GM19452 (cell line): ENCODE data around the gene PRKN.

Experiments
- ATAC-seq: cut with Tn5 transposase; IDR thresholded peaks from one replicate; pipeline ENCODE4 v1.9.1; 2021; ENCODE audit not compliant: unreplicated experiment

The PRKN gene

DNA sequence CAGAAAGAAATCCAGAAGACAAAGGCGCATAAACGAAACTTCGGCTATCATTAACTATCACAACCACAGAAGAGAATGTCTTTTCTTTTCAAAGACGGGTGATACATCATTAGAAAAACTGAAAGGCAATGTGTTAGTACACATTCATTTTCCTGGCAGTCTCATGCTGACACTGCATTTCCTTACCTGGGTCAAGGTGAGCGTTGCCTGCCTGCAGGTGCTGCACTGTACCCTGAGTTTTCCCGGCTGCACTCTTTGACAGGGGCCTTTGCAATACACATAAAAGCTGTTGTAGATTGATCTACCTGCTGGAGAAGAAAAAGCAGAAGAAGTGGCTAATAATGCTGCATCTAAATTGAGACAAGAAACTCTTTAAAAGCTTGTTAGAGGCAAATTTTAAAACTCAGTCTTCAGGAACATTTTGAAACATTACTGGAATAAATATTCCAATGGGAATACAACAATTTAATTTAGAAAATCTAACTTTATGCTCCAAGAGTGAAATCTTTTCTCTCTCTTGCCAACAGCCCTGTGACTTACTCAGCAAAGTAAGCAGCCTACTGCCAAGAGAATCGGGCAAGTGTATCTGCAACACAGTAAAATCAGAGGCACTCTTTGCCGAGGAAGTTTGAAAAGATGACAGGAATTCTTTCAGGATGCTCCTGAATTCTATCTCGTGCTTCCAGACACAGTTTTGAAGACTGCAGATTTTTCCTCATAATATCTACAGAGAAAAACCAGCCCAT is 526.4 kb downstream of the PRKN start:
- ATAC-seq, result no peak

DNA sequence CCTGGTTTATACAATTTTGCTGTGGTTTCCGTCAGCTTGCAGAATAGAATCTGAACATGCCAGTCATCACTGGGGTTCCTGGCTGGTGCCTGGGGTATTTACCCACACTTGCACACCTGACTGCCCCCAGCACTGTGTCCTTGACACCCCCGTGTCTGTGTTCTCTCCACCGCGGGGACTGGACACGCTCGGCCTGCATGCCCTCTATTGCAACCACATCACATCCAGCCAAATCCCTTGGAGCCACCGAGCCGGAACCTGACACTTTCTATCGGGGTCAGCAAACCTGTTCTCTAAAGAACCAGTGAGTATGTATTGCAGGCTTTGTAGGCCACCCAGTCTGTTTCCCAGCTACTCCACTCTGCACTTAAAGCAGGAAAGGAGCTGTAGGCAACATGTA is 527.5 kb downstream of the PRKN start:
- no peak for ATAC-seq

DNA sequence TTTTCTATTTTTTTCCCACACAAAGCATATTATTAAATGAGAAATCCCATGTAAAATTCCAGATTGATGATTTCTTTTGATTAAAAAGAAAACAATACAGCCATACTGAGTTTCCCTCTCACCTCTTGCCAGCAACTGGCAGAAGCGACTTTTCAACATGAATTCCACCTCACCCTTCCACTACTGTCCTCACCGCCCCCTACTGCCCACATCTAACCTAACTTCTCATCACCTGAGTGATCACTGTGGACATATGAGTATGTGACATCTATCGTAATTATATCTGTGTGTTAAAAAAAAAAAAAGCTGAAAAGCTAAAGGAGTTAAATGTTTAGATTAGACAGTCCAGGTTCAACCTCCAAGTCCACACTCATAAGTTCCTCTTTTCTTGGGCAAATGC is 528.6 kb downstream of the PRKN start:
- ATAC-seq, result no peak

DNA sequence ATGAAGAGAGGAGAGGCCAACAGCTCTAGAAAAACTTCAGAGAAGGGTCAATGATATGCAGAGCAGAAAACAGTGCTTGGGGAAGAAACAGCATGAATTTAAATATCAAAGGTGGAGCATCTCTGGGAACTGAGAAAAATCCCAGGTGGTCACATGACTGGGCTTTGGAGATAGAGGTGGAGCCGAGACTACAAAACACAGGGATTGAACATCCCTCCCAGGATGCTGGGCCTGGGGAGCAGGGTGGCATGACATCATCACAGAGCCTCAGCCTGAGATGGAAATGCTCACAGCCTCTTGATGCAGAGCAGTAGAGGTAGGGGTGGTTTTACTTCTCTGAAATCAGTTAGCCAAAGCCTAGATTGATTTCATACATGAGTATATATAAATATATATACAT is 529.5 kb downstream of the PRKN start:
- no peak for ATAC-seq

DNA sequence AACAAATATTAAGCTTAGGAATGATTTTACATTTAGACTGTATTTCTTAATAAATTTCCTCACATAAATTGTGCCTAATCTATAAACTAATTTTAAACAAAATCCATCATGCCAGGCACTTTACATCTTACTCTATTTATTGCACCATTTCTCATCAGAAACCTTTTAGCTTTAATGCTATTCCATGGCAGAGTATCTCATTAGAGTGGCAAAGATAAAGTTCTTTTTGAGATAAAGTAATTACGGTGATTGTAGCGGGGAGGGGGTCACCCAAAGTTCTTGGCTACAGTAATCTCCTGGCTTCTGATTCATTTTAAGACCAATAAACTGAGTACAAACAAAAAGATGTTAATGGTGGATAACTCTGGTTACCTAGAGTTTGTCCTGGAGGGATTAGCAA is 532.1 kb downstream of the PRKN start:
- no peak for ATAC-seq

DNA sequence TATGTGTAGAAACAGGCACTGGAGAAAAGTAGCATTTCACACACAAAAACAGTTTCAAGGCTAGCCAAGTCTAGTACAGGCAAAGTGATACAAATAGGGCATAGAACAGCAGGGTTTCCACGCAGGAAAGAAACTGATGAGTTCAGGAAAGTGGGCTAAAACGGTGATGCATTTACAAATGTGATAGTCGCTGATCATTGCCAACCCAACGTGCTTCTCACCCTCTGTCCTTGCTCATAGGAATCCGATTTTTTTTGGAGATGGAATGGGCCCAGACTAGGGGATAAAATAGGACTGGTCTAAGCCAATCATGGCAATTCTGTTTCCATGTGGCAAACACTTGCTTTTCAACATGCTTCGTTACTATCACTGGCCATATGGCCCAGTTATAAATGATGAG is 536.6 kb downstream of the PRKN start:
- no peak for ATAC-seq

DNA sequence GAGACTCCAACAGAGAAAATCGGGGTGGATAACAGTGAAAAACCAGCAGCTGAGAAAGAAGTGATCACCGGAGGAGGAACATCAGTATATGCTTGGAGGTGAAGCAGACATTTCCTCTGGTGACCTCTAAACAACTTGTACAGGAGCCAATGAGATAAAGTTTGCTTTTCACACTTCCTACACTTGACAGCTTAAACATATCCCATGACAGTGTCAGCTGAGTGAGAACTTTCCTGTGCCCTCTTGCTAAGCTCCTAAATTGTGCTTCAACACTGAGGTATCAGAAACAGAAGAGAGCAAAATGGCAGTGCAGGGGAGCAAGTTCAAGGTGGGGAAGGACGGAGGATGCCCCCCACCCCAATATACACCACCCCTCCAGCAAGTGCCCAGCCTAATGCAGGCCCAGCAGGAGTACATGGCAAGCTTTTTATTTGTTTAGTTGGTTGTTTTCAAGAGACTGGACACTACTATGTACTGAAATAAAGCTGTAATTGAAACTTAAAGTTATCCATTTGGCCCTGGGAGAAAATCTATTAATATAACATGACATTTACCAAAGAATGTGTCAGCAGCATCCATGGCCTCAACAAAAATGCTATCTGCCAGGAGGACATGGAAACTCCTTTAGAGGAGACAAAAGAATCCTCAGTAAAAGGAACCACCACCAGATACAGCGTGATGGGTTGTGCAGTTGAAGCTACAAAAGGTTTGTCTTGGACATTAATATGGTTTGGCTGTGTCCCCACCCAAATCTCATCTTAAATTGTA is 540.2 kb downstream of the PRKN start:
- ATAC-seq, result no peak

DNA sequence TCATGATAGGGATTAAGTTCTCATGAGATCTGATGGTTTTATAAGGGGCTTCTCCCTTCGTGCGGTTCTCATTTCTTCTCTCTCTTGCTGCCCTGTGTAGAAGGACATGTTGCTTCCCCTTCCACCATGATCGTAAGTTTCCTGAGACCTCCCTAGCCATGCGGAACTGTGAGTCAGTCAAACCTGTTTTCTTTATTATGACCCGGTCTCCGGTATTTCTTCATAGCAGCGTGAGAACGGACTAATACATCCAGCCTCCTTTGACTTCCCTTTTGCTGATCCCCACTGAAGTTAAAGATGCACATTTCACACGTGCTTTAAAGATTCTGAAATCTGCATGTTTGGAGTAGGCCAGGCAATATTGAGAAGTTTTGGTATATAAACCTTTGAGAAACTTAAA is 543.1 kb downstream of the PRKN start:
- no peak for ATAC-seq

DNA sequence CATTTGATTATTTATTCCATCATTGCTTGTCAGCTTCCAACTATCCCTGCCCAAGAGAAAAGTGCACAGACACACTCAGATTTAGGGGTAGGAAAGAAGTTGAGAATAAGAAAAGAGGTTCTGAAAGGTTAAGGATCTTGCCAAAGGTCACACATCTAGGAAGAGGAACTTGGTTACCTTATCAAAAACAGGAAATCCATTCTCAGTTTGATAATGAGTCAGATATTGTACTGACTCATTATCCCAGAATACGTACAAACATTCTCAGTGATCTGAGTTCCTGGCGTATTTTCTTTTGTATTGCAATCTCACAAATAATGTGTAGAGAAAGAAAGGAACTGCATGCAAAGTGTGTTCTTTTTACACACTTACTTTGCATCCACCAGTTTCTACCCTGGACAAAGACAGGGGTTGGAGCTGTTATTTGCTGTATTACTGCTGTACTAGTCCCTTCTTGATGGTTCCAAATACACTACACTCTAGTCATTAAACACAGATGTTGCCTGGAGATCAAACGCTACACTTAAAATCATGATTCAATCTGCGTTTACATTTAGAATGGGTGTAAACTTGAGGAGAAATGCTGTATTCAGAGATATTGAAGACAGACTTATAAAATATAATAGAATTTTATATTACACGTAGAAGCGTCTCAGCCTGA is 545.7 kb downstream of the PRKN start:
- no peak for ATAC-seq

DNA sequence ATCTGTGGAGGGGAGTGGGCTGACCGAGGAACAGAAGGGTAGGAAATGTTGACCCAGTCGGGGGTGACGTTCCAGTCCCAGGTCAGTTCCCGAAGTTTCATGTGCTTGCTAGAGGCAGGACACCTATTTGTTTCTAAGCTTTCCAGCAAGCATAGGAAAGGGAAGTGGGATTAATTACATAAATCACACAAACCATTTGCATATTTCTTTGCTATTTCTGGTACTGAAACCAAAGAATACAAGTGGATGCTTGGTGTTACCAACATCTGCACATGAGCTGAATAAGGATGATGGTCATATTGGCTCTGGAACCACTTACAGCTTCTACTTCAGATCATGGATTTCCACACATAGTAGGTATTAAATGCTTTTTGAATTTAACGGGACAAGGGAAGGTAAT is 546.5 kb downstream of the PRKN start:
- ATAC-seq, result no peak

DNA sequence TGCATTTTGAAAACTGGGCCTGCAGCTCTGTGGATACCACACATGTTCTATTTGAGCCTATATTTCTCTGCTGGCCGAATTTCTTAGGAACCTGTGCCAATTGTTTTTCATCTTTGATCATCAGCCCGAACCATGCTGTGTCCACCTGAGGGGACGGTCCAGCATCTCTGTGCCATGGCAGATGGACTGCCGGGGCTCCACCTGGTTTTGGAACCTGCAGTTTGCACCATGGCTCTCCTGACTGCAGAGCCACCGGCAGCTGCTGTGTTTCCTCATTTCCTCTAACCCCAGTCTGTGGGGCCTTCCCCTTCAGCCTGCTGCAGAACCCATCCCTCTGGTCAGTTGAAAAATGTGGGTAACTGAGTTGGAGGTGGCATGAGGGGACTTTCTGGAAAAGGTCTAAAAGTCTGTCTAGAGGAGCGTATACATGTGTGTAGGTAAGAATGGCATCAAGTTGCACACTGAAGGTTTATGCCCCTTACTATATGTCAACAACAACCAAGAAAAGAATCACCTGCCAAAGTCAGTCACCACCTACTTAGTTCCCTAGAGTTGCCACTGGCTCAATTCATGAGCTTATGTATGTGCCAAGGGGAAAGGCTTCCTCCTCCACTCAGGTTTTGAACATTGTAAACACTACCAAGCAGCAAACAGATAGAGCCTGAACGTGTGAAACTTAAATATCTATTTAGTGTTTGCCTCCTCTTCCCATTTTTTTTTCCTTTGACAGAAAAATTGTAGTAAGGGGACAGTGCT is 548.2 kb downstream of the PRKN start:
- no peak for ATAC-seq

DNA sequence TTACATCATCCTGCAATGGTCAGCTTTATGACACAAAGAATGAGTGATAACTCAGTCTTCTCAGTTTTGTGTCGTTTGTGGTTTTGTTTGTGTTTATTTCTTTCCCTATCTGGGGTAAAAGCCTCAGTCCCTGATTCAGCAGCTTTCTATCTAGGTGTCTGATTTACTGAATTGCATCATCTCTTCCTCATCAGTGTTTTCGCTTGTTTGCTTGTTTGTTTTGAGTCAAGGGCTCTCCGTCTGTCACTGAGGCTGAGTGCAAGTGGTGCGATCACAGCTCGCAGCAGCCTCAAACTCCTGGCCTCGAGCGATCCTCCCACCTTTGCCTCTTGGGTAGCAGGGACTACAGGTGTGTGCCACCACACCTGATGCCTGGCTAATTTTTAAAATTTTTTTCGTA is 548.9 kb downstream of the PRKN start:
- ATAC-seq, result no peak

DNA sequence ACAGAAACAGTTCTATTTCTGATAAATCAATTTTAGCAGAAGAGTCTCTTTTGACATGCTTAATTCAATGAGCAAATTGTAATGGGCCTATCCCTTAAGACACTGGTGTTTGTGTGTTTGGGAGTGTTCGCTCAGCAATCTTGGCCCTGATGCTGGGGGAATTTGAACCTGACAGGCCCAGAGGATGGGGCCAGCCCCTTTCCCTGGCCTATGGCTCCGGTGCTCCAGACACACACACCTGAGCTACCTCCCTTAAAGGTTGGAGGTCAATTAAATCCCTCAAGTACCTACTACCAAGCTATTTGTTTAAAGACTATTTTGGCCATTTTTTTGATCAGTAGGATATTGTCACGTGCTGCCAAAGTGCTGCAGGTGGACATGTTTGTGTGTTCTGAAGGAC is 549.3 kb downstream of the PRKN start:
- no peak for ATAC-seq

DNA sequence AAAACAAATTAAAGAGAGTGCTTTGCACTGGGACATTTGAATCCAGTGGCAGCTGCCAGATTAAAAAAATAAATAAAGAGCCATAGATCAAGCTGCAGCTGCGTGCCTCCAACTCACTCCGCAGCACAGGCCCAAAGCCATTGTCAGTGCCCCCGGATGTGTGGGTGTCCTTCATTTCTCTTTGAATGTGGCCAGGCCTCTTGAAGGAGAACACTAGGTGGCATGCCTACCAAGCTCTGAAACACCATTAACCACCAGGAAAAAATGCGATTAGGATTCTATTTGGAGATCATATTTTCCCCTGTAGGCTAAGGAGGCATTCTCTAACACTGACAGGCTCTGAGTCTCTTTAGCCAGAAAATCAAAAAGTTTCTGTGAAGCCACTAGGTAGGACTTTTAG is 549.8 kb downstream of the PRKN start:
- no peak for ATAC-seq

DNA sequence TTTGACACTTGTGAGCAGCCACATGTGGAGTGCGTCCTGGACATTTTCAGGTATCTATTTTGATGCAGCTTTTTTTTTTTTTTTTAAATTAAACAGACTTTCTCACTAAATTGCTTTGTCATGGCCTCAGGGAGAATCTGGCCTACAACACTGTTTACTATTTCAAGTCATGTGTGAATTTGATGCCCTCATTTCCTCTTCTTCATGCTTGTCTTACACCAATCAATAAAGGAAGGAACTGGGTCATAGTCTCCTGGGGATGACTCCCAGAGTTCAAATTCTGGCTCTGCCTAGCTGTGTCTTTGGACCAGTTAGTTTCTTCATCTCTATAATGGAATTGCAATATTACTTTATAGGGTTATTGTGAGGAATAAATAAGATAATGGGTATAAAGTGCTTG is 554.1 kb downstream of the PRKN start:
- no peak for ATAC-seq

DNA sequence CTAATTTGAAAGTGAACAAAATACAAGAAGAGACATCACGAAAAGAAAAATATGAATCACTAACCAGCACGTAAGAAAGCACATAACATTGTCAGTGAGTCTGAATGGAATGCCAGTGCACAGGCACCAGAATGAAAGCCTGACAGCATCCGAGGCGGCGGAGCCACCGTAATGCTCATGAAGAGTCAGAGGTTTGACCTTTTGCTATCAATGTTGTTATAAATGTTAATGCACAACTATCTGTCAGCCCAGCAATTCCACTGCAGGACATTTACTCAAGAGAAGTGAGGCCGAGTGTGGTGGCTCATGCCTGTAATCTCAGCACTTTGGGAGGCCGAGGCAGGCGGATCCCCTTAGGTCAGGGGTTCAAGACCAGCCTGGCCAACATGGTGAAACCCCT is 562.1 kb downstream of the PRKN start:
- ATAC-seq, result no peak

DNA sequence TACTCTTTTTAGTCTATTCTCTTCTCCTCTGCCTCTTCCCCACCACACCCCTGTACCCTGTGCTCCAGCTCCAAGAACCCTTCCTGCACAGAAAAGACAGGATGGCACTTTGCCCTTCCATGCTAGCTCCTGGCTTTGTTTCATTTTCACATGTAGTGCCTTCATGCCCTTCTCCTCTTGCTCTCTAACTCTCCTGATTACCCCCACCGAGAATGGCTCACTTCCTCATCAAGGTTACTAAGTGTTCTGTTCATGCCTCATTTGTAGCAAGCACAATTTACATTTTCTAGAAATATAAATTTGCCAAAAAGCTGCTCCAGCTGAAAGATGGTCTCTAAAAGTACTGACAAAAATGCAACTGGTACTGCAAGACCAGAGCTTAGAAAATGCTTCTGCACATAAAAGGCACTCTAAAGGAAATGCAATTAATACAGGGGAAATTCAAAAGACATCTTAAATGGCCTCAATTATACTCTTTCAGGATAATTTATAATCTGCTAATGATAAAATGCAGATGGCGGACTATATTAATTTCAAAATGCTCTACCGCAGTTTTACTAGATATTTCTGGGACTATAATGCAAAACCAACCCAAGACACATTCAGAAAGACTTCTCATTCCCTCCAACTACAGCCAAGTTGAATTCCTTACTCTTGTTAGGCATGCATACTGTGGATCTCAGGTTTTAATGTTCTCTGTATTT is 570.2 kb downstream of the PRKN start:
- ATAC-seq, result peak; percentile 58

DNA sequence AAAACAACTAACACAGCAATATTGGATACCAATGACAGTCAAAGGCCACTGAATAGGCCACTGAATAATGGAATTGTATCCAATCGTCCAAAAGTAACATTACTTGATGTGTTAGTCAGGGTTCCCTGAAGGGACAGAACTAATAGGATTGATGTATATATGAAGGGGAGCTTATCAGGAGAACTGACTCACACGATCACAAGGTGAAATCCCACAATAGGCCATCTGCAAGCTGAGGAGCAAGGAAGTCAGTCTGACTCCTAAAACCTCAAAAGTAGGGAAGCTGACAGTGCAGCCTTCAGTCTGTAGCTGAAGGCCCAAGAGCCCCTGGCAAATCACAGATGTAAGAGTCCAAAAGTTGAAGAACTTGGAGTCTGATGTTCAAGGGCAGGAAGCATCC is 571.4 kb downstream of the PRKN start:
- no peak for ATAC-seq

DNA sequence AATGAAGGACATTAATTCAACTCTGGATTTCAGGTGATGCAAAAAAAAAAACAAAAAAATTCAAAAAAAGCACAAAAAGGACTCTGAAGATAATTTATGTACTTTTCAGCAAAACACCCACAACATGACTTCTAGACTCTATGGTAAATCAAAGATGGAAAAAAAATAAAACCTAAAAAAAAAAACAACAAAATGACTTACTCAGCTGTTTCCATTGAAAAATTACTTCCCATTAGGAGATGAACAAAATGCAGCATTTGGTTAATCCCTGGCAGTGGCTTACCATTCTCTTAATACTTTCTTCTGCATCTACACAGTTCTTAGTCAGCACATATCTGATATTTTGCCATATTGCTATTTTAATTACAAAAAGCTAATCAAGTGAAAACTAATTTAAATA is 572.6 kb downstream of the PRKN start:
- ATAC-seq, result no peak

DNA sequence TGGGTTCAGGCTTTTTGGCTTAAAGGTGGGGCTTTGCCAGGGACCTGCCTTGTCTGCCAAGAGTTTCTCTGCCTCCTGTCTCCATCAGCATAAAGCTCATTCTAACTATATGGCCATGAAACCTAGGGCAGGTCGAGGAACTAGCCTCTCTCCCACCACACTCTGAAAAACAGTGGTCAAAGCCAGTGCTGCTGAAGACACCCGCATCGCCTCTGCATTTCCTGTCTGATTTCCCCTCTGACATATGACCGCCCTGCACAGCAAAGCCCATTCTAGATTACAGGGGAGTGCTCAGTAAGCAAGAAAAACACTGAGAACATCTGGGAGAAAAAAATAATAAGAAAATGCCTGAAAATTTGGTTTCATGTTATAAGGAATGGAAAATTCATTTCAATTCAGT is 573.6 kb downstream of the PRKN start:
- no peak for ATAC-seq

DNA sequence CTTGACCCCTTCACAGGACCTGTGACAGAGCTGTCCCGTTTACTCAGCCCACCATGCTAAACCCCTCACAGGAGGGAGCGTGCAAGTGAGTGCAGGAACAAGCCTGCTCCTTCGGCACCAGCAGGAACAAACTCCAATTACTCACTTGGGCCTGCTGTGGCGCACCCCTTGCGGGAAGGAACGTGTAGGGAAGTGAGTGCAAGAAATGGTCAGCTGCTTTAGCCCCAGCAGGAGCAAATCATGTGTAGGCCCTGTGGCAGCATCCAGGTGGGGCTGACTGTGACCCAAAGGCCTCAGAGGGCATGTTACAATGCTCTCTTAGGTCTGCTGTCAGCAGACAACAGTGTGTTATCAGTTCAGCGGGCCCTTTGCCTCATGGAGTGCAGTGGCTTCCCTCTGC is 574.4 kb downstream of the PRKN start:
- ATAC-seq, result no peak
